ENCODE measurements around the gene MAG.

The MAG gene

DNA sequence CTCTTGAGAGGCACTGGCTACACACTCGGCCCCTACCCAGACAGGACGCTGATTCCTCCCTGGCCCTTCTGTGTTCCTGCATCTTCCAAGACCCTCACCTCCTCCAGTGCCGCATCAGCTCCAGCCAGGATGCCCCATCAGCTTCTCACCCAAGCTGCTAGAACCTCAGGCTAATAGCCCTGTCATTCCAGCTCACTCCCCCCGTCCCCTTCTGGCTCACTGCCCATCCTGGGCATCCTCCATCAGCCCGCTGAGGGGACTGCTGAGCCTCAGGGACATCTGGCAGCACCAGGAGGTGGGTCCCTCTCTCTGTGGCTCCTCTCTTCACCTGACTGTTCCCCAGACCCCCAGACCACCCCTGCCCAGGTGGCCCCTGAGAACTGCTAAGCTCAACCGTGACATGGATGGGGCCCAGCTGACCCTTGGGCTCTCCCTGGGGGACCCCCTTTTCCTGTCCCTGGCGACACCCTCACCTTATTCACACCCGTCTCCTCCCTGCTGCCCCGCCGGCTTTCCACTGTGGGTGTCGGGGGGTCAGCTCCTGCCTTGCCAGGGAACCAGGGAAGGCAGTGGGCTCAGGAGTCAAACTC is 71.1 kb downstream of the MAG start:
- DNase-seq (ENCODE audit: low read depth) = no peak

Data from HS-27A (cell line).